ENCODE measurements around the gene POLR3E.
A peak's percentile ranks its signal among the peaks of the same experiment; 100 is the strongest.
"Not testable (repeated sequence)": the region's sequence is repeated elsewhere in the genome, so short reads cannot be mapped to it uniquely, and the experiment has no call there.

POLR3E gene

GRCh38 chr16:22366889-22367288 lies 69.7 kb downstream of the POLR3E start:
- DNase-seq: no peak

GRCh38 chr16:22368200-22368826 lies 71.1 kb downstream of the POLR3E start:
- DNase-seq: not testable (repeated sequence)

- no peak for DNase-seq
Observed at GRCh38 chr16:22369221-22369811, 72.1 kb downstream of the POLR3E start.

- DNase-seq: no peak
Observed at GRCh38 chr16:22370038-22370820, 73.0 kb downstream of the POLR3E start.

- no peak for DNase-seq
Observed at GRCh38 chr16:22372882-22373661, 75.9 kb downstream of the POLR3E start.

- DNase-seq: peak; percentile 9
Observed at GRCh38 chr16:22373662-22374310, 76.6 kb downstream of the POLR3E start.

- peak; percentile 97 for DNase-seq
Observed at GRCh38 chr16:22374311-22375116, 77.3 kb downstream of the POLR3E start, which contains the start of gene CDR2. Gene CDR2 (minus strand): TSS chr16:22374619. CDS start chr16:22374309, 310 bp downstream.

- no peak for DNase-seq
Observed at GRCh38 chr16:22375117-22375962, 78.1 kb downstream of the POLR3E start.

- DNase-seq: no peak
Observed at GRCh38 chr16:22375963-22376640, 78.9 kb downstream of the POLR3E start.

- DNase-seq: no peak
Observed at GRCh38 chr16:22379656-22380055, 82.4 kb downstream of the POLR3E start.

- no peak for DNase-seq
Observed at GRCh38 chr16:22380529-22380928, 83.3 kb downstream of the POLR3E start.

- no peak for DNase-seq
Observed at GRCh38 chr16:22381392-22381791, 84.2 kb downstream of the POLR3E start.

GRCh38 chr16:22383827-22384226 lies 86.6 kb downstream of the POLR3E start:
- DNase-seq: no peak

Measured in effector CD8-positive, alpha-beta T cell (primary cell).